IPS-NIHi11 (cell line): ENCODE results near the gene MYOZ1.
A peak's percentile ranks its signal among the peaks of the same experiment; 100 is the strongest.
"Not testable (repeated sequence)": the region's sequence is repeated elsewhere in the genome, so short reads cannot be mapped to it uniquely, and the experiment has no call there.

Source experiments
- DNase-seq: peaks from one replicate; pipeline ENCODE4 v3.0.0; 2012; ENCODE audit warnings: mixed read lengths, low spot score

The MYOZ1 gene

GRCh38 chr10:73647211-73647874 is 6.1 kb upstream of the MYOZ1 start:
- peak; percentile 94 for DNase-seq

DNA sequence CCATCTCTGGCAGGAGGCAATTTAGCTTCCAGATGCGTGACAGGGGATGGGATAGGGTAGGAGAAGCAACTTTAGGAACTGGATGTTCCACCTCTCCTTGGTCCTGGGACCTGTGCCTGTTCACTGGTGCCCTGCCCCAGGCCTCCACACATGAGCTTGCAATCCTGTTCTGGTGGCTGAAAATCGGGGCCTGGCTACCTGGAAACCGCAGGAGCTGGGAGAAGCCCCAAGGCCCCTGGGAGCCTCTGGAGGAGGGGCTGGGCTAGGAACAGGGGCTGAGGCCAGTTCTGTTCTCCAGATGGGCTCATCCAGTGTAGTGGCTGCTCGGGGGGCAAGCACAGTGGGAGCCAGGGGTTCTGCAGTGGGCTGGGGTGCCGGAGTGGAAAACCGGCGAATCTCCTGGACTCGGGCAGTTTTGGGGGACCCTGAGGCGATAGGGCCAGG is 5.3 kb upstream of the MYOZ1 start:
- no peak for DNase-seq

DNA sequence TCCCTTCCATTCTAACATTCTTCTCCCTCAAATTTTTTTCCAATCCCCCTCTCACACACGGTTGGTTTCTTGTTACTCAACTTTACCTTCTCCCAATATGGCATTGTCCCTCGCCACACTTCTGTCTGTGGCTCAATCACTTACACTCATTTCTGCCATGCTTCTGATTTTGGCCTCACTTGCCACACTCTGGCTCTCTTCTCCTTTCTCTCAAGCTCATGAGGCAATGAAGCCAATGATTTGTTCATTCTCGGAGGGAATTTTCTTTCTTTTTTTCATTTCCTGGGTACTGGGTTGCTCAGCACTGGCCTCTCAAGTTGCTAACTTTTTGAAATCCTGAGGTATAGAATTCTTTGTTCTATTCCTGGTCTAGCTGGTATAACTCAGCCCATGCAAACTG is 4.0 kb upstream of the MYOZ1 start:
- DNase-seq, result no peak

GRCh38 chr10:73644767-73645166 is 3.5 kb upstream of the MYOZ1 start:
- no peak for DNase-seq

DNA sequence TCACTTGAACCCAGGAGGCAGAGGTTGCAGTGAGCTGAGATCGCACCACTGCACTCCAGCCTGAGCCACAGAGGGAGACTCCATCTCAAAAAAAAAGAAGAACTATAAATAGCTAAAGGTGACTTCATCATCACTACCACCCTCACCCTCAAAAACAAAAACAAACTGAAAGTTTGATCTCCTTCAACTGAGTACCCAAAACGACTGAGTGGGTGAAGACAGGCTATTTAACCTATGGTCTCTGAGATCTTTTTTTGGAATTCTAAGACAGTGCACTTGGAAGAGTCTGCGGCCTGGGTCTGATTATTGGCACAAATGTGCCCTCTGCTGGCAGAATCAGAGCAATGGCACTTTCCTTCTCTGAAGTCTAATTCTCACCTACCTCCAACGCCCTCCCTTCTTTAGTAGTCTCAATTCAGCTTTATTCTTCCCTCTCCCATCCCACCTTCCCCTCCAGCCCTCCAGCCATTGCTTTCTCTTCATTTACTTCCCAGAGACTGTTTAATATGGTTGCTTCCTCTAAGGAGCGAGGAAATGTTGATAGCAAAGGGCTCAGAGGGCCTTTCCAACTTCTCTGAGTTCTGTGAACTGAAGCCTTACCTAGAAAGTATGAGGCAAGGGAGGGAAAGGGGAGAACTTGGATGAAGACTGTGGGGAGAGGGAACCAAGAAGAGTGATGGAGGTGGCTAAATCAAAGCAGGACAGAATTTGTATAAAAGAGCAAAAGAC is 2.9 kb upstream of the MYOZ1 start:
- DNase-seq, result peak; percentile 80

DNA sequence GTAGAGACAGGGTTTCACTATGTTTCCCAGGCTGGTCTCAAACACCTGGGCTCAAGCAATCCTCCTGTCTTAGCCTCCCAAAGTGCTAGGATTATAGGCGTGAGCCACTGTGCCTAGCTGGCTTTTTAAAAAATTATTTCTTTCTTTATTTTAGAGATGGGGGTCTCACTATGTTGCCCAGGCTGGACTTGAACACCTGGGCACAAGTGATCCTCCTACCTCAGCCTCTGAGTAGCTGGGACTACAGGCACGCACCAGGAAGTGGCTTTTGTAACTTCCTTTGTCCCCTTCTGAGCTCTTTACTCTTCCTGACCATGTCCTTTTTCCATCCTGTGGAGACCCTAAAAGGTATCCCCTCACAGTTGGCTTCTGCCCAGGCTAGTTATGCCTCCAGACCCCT is 2.1 kb upstream of the MYOZ1 start:
- DNase-seq, result no peak

- no peak for DNase-seq
Observed at GRCh38 chr10:73639286-73639685, 2.0 kb downstream of the MYOZ1 start.

DNA sequence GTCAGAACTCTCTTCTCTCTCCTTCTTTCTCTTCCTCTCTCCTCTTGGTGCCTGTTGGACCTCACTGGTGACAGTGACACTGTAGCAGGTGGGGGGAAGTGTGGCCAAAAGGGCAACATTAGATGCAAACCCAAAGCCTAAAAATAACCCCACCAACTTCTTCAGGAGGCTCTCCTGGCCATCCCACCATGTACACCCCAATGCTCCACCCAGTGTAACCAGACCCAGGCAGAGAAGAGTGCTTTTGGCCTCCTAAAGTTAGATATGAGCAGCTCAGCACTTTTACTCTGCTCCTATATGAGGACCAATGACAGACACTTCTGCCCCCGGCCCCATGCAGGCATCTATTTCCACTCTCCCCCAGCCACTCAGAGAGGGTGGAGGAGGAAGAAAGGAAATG is 5.5 kb downstream of the MYOZ1 start:
- no peak for DNase-seq

DNA sequence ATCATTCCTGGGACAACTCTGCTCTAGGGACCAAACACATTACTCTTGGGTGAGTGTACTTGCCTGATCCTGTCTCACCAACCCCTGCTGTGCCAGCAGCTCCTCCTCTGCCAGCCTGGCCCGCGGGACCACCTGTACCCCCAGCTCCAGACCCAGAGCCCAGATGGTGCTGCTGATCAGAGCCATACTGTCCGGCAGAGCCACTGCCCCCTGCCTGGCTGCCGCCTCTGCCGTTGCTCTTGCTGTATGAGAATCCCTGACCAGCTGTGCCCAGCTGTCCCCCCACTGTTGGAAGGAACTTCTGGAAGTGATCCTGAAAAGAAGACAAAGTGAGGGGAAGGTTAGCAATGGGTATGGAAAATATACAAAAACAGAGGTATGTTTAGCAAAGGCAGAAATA is 6.9 kb downstream of the MYOZ1 start:
- DNase-seq, result no peak

DNA sequence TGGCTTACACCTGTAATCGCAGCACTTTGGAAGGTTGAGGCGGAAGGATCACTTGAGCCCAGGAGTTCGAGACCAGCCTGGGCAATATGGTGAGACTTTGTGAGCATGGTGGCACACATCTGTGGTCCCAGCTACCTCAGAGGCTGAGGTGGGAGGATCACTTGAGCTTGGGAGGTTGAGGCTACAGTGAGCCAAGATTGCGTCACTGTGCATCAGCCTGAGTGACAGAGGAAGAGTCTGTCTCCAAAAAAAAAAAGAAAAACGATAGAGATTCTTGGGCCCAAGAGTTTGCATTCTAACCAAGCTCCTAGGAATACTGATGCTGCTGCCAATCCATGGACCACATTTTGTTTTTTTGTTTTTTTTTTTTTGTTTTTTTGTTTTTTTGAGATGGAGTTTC is 12.1 kb downstream of the MYOZ1 start:
- DNase-seq, result no peak

DNA sequence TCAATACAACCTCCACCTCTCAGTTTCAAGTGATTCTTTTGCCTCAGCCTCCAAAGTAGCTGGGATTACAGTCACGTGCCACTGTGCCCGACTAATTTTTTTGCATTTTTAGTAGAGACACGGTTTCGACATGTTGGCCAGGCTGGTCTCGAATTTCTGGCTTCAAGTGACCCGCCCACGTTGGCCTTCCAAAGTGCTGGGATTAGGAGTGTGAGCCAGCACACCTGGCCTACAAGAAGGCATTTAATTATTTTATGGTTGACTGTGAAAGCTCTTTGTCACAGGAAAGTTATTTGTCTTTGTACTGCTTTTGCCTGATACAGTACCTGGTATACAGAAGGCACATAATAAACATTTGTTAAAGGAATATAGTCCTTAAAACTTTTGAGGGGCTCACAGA is 12.9 kb downstream of the MYOZ1 start:
- DNase-seq, result no peak

- no peak for DNase-seq
Observed at GRCh38 chr10:73627300-73627699, 14.0 kb downstream of the MYOZ1 start.

DNA sequence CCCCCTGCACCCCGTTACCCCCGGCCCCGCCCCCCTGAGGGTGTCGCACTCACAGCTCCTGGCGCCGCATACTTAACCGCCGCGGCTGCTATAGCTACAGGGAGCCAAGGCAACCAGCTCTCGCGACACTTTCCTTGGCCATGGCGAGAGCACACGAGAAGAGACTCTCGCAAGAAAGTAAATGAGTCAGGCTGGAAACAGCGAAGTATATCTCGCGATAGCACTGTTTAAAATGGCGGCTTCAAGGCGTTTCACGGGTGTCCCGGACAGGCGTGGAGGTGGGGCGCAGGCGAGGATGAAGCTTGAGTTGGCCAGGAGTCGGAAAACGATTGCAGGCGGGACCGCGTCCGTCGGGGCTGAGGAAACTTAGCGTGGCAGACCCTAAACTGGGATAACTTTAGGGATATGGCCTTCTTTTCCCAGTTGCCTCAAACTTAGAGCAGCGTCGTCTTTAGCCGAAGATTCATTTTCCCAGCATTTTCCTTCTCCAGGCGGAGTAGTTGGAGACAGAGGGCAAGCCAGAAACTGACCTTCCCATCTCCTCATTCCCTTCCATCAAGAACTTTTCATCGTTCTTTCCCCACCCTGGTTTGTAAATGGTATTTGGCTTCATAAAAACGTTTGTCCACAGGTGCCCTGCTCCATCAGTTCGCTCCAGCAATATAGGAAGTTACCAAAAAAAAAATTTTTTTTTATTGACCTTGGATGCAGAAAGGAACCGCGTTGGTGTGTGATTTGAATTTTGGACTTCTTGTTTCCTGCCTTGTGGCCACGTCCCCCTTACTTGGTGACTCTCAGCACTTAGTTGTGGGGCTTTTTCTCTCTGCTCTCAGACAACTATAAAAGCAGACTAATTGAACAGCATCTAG is 15.2 kb downstream of the MYOZ1 start:
- DNase-seq, result peak; percentile 98

DNA sequence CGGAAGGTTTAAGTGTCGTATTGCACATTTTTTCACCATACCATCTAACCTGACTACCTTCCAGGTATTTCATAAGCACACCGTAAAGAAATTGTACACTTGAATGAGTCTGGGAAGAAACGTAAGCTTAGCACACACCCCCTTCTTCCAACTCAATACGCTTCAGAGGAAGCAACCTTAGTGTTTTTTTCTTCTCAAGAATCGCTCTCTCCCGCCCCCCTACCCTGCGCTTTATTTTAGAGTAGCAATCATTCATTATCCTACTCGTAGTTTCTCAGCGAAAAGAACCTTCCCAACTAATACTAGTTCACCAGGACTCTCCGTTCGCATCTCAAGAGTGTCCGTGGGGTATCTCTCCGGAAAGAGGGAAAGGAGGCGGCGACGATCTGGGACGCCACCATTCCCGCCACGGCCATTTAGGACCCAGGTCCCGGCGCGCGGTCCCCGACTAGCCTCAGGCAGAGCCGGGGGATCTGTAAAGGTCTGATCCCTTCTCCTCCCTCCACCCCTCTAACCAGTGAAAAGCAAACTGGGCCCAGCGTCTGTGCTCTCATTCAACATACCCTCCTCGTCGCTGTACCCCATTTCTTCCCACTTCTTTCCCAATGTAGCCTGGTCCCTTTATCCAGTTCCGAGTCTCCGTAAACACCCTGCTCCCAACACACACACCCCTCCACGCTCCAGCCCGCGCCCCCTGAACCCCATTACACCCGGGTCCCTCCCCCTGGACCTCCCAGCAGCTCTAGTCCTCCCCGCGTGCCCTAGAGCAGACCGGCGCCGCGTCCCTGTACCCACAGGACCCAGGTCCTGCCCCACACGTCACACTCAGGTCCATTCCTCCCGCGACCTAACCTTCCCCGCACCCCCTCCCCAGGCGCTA is 16.0 kb downstream of the MYOZ1 start:
- DNase-seq, result peak; percentile 74

DNA sequence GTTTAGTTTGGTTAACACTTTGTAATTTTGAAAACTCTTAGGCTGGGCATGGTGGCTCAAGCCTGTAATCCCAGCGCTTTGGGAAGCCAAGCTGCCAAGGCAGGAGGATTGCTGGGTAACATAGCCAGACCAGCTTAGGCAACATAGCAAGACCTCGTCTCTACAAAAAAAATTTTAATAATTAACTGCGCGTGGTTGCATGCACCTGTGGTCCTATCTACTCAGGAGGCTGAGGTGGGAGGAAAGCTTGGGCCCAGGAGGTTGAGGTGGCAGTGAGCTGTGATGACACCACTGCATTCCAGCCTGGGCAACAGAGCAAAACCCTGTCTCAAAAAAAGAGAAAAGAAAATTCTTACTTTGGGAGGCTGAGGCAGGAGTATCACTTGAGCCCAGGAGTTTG is 18.2 kb downstream of the MYOZ1 start:
- no peak for DNase-seq

GRCh38 chr10:73620974-73621373 is 20.3 kb downstream of the MYOZ1 start:
- not testable (repeated sequence) for DNase-seq

GRCh38 chr10:73617143-73617542 is 24.1 kb downstream of the MYOZ1 start:
- DNase-seq, result not testable (repeated sequence)

- DNase-seq, result no peak
Observed at GRCh38 chr10:73614720-73615119, 26.6 kb downstream of the MYOZ1 start.

- DNase-seq, result no peak
Observed at GRCh38 chr10:73609116-73609515, 32.2 kb downstream of the MYOZ1 start.

GRCh38 chr10:73601486-73601921 is 39.8 kb downstream of the MYOZ1 start:
- peak; percentile 77 for DNase-seq

DNA sequence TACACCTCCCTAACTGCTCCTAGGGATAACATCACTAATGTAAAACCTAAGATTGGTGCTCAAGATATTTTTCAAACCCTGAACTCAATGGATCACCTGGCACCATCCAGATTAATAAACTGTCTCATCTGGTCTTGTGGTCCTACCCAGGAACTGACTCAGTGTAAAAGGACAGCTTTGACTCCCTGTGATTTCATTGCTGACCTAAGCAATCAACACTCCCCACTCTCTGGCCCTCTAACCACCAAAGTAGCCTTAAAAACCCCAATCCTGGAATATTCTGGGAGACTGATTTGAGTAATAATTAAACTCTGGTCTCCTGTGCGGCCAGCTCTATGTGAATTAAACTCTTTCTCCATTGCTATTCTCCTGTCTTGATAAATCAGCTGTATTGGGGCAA is 43.9 kb downstream of the MYOZ1 start:
- DNase-seq, result no peak

DNA sequence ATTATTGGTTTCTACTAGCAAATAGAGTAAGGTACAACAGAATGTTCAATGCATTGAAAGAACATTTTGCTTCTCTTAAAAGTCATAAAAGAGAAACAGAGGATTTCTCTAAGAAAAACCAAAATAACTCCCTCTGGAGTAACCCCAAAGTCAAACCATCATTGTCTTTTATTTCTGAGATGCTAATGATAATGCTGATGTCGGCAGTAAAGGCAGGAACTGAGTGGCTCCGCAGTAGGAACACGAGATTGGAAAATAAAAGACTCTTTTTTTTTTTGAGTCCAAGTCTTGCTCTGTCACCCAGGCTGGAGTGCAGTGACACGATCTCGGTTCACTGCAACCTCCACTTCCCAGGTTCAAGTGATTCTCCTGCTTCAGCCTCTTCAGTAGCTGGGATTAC is 47.5 kb downstream of the MYOZ1 start:
- DNase-seq, result no peak
